HG03159 (cell line): ENCODE measurements around the gene ITLN1.
A peak's percentile ranks its signal among the peaks of the same experiment; 100 is the strongest.
"Not testable (repeated sequence)": the region's sequence is repeated elsewhere in the genome, so short reads cannot be mapped to it uniquely, and the experiment has no call there.

Experiments used
- ATAC-seq: cut with Tn5 transposase; IDR thresholded peaks from one replicate; pipeline ENCODE4 v1.9.1; 2021; ENCODE audit warnings: mild to moderate bottlenecking, moderate library complexity; ENCODE audit not compliant: unreplicated experiment

ITLN1 gene

DNA sequence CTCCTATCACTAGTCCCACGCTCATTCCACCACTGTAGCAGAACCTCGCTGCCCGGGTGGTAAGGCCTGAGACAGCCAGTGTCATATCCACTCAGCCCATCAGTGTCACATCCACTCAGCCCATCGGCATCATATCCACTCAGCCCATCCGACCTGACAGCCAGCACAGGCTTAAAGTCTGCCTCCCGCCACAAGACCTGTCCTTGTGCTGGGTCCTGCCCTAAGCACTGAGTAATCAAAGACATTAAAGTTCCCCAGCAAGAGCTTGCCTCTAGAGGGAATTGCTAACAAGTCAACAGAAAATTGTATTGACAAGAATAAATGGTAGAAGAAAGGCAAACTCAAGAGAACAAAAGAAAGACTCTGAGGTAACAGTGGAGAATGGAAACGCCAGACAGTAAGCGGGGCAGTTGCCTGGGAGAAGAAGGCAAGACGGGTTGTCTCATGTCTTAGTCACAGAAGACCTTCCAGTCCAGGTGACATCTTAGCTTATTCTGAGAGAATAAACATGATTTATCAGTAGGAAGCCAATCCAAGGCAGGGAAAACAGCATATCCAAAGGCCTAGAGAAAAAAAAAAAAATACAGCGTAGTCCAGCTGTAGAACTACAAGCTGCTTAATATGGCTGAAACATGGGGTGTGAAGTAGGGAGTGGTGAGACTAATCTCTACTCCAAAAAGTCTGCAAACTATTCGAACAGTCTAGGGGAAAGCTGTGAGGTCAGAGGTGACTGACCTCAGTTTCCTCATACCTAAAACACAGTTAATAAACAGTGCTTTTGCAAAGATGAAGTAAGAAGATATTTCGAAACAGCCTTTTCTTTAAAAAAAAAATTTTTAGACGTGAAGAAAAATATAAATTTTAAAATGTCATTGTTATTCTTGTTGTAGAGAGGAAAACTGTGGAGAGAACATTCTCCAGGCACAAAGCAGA lies 1.1 kb downstream of the ITLN1 start:
- ATAC-seq, result no peak

DNA sequence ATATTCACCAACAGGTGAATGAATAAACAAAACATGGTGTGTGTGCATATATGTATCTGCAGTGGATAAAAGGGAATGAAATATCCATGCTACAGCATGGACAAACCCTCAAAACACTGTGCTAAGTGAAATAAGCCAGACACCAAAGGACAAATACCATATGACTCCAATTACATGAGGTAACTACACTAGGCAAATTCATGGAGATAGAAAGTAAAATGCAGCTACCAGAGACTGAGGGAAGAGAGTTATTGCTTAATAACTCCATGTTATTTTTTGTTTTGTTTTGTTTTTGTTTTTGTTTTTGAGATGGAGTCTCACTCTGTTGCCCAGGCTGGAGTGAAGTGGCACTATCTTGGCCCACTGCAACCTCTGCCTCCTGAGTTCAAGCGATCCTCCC lies 2.4 kb downstream of the ITLN1 start:
- no peak for ATAC-seq

DNA sequence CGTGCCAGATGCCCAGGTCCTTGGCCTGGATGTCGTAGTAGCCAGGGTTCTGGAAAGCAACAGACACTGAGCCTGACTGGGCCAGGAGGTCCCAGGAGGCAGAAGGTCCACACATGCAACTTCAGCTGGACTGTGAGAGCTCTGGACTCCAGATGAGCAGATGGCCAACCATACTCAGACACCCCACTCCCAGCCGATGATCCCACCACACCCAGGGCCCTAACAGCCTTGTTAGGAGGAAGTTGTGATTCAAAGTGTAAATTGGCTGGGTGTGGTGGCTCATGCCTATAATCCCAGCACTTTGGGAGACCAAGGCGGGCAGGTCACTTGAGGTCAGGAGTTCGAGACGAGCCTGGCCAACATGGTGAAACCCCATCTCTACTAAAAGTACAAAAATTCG lies 3.7 kb downstream of the ITLN1 start:
- ATAC-seq, result not testable (repeated sequence)

DNA sequence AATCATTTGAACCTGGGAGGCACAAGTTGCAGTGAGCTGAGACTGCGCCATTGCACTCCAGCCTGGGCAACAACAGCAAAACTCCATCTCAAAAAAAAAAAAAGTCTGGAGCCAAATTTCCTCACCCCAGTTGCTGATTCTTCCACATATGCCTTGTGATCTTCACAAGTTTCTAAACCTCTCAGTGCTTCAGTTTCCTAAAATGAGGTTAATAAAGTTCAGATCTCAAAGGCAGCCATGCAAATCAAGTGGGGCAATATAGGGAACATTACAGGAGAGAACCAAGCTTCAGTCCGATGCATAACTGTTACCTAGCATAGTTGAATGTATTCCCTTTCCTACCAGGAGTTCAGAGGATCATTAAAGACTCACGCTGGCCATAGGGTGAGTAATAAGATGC lies 4.8 kb downstream of the ITLN1 start:
- ATAC-seq, result no peak

DNA sequence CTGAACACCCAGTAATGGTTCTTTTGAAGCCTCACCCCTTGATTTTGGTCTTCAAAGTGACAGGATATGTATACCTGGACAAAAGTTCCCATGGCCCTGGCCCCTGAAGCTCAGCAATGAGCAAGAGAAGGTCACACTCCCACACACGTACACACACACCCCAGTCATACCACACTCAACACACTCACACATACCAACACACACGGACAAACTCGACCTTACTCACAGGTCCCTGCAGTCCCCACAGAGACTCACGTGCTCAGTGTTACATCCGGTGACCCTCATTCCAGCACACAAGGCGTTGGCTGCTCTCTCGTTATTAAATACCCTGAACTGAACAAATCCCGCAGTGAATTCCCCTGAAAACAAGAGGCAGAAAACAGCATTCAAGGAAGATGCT lies 5.9 kb downstream of the ITLN1 start:
- ATAC-seq, result no peak

DNA sequence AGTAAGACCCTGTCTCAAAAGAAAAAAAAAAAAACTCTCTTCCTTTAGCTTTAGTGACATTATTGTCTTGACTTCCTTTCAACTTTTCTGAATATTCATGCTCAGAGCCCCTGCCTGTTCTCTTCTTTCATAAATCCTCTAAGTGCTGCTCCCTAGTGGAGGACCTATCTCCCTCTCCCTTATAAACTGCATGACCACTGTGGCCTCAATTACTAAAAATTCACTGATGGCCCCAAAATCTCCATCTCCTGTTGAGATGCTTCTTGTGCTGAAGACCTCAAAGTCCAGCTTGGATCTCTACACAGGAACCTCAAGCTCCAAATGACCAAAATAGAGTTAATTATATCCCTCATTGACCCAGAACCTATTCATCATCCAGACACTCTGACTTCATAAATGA lies 7.8 kb downstream of the ITLN1 start:
- no peak for ATAC-seq

DNA sequence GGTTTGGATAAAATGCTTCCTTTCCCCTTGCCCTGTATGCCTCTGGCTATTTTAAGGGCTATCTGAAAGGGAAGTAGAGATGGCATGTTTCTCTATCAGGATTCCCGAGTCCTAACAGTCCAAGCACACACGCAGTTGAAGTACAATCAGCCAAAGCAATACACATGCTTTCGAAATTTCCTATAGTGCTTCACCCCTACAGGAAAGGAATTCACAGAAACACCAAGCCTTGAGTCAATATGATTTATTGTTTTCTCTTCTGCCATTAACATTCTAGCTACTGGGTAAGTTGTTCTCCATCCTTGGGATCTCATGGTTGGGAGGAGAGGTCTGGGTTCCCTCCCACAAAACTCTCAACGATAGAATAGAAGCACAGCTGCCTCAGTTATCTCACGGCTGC lies 8.7 kb downstream of the ITLN1 start:
- ATAC-seq, result no peak

DNA sequence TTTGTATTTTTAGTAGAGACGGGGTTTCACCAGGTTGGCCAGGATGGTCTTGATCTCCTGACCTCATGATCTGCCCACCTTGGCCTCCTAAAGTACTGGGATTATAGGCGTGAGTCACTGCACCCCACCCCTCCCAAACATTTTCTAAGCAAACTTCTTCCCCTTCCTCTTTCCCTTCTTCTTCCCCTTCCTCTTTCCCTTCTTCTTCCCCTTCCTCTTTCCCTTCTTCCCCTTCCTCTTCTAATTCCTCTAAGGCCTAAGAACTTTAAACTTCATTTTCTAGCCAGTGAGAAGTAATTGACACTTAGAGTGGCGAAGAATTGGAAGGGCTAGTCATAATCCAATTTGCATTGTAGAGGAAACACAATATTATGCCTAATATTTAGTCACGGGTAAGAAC lies 9.4 kb downstream of the ITLN1 start:
- not testable (repeated sequence) for ATAC-seq

DNA sequence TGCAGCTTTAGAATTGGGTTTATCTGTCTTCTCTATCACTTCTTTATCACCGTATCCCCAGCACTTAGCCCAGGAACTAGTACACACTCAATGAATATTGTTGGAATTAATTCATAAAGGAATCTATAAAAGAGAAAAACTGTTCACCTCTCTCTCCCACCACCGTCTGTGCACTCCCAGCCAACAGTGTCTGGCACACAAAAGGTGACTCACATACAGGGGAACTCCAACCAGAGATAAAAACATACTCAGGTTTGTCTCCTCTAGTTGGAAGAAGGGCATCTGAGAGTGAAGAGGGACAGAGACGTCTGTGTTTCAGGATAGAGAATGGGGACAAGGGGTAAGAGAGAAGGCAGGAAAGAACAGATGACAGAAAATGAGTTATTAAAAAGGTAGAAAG lies 10.0 kb downstream of the ITLN1 start:
- no peak for ATAC-seq

DNA sequence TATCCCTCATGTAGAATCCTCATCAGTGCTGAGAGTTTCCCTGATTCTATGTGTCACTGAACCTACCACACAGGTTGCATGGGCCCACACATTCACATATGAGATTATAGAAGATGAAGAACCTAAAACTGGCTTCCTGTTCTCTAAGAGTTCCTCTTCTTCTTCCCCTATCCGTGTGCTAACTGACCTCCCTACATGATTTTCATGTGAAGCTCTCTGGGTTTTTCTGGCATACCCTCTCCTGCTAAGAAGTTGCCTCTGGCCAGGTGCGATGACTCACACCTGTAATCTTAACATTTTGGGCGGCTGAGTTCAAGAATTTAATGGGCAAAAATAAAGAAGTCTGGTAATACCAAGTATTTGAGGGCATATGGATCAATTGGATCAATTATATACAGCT lies 16.8 kb downstream of the ITLN1 start:
- ATAC-seq, result no peak

DNA sequence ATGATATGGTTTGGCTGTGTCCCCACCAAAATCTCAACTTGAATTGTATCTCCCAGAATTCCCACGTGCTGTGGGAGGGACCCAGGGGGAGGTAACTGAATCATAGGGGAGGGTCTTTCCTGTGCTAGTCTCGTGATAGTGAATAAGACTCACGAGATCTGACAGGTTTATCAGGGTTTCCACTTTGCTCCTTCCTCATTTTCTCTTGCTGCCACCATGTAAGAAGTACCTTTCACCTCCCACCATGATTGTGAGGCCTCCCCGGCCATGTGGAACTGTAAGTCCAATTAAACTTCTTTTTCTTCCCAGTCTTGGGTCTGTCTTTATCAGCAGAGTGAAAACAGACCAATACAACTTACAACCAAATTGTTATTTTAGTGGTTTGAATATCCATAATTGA lies 17.3 kb downstream of the ITLN1 start:
- ATAC-seq, result not testable (repeated sequence)

DNA sequence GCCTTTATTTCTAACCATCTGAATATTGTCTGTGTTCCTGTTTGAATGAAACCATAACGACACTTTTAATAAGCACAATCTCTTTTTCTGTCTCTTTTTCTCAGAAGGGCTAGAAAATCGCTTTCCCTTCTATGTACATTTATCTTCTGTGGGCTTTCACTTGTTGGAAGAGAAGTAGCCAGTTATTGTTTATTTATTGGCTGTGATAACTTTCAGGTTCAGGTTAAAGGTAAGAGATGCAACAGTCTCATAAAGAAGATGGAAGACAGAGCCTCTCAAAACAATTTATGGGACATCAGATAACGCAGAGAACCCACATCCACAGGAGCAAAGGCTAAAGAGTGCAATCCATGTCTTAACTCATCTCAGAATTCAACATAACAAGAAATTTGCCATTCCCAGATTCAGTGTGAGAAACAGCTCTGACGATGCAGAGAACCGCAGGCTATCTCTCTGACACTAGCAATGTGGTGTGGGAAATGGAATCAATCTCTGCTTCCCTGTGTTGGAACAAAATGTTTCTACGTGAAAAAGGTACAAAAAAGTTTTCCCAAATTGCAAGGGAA lies 18.2 kb downstream of the ITLN1 start:
- ATAC-seq, result no peak

DNA sequence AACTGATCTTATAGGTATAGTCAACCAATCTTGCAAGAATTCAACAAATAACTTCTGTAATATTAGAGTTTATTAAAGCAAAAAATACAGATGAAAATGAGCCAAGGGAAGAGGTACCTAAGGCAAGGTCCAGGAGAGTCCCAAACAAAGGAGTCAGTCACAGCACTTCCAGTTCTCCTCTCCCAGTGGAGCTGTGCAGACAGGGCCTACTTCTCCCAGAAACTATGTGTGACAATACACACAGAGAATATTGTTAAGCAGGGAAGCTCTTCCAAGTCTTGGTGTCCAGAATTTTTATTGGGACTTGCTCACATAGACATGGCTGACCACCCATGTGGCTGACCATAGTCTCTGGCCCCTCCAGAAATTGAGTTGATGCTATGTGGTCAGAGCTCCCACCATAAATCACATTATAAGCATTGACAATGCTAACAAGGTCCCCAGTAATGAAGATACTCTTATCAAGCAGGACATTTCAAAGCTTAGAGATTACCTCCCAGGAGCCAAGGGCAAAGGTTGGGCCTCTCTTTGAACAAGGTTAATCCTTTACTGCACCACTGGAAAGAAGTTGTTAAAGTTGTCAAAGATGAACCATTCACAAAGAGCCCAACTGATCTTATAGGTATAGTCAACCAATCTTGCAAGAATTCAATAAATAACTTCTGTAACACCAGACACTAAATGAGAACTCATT lies 18.8 kb downstream of the ITLN1 start:
- no peak for ATAC-seq

DNA sequence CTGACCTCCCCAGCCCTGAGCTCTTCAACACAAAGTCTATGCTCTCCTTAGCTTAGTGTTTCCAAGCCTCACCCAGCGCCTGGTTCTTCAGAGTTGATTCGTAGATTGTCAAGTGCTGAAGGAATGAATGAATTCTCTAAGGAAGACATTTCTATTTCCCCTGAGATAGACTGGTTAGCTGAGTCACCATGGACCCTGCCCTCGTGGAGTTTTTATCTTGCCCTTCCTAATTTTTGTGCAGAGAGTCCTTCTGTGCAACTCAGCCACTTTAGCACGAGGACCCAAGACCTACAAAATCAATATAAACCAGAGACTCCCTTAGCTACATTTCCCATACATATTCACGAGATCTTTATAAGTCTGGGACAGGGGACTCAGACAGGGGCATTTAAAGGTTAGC lies 19.6 kb downstream of the ITLN1 start:
- ATAC-seq, result no peak

DNA sequence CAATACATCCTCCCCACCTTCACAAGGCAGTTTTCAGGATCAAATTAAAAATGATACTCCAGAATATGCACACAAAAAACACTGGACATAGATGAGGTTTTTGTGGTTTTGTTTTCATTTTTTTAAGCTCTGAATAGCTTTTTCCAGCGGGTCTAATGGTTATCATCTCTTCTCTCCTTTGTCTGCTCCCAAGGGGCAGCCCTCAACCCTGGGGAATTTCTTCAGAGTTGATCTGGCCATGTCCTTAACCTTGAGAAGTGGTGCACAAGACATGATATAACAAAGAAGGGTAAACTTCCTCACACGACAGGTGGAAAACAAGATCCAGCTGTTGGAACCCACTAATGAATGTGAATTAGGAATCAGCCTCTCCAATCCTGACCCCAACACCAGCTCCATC lies 20.8 kb downstream of the ITLN1 start:
- ATAC-seq, result no peak

DNA sequence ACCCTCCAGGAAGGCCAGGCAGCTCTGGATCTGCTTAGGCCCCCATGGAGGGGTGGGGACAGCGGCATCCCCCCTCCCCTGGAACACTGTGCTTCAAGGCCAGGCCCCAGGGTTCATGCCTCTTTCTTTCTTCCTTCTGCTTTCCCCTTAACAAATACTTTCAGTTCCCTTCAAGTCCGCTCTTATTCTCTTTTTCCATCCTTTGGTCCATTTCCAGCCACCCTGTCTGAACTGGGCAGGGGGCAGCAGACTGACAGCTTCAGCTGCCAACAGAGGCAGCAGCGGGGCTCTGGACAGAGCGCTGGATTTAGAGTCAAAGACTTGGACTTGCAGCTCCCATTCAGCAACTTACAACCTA lies 21.2 kb downstream of the ITLN1 start:
- ATAC-seq, result no peak

DNA sequence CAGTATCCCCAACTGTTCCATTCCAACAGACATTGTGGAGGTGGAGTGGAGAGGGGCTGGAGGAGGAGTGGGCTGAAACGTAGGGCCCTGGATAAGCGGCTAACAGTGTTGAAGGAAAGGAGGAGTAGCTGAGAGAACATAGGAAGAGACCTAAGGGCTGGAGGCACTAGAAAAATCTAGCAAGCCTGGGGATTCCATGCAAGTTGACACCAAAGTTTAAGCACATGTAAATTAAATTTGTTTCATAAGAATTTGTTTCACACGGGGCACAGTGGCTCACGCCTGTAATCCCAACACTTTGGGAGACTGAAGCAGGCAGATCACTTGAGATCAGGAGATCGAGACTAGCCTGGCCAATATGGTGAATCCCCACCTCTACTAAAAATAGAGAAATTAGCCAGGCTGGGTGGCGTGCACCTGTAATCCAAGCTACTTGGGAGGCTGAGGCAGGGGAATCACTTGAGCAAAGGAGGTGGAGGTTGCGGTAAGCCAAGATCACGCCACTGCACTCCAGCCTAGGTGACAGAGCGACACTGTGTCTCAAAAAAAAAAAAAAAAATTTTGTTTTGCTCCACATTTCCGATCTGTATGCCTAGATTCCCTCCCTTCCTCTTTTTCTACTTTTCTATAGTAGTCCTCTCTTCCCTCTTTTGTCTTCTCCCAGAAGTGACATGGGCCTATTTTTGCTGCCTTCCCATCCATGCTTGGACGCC lies 21.8 kb downstream of the ITLN1 start:
- no peak for ATAC-seq

DNA sequence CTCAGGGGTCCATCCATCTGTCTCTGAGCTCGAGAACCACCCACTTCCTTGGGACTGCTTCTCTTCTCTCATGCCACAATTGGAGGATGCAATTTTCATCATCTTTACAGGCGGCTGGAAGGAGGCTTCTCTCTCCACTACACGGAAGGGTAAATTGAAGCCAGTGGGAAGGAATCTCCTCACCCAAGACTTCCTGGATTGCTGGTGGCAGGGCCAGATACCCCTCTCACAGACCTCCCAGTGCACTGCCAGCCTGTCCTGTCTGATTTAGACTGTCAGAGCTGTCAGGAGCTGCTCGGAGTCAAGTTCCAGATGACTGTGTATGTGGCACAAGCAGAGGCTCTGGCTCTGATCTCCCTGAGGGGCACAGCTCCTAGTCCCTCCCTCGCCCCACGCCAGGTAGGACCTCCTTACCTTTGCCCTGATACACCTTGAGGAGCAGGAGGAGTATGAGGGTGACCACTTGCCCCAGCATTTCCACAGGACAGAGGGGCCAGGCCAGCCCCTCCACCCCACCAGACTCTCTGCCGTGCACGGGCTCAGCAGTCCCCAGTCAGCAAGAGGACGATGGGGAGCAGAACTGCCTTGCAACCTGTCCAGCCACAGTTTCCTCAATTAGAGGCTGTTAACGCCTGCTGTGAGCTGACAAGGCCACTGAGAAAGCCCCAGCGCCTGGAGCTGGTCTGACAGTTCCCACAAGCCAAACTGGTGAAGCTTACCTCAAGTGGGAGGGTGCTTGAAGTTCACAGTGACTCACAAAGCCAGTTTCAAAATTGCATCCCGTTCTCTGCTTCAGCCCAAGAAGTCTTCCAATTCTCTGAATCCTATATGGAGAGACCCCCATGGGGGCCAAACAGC lies 22.5 kb downstream of the ITLN1 start, which contains the start of gene CD244:
TSS of gene CD244 (minus strand) at position 685 of the 858 bp plus-strand sequence. CDS start at position 475, 210 bp downstream.
- peak; percentile 61 for ATAC-seq

DNA sequence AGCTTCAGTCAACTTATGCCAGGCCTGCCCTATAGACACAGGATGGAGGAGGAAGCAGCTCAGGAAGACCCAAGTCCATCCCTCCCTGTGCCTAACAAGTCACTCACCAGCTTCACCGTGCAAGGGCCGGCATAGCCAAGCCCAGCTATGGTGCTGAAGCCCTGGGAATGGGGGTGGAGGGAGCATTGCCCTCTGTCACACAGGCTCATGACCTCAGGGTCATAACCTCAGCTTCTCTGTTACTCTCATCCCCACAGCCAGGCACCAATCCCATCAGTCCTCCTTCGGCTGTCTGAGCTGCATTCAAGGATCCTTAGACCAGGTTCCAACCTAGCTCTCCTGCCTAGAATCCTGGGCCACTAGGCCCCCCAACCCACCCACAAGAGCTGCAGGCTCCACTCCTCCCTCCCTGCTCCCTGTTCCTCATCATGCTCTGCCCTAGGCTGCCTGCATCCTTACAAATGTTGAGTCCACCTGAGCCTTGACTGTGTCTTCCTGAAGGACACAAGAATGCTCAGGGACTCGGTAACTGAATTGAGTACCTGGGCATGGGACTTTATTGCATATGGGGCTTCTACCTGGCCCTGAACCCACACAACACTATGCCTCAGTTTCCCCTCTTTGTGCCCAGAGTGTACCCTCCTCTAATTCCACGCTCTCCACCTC lies 24.0 kb downstream of the ITLN1 start:
- ATAC-seq, result no peak

DNA sequence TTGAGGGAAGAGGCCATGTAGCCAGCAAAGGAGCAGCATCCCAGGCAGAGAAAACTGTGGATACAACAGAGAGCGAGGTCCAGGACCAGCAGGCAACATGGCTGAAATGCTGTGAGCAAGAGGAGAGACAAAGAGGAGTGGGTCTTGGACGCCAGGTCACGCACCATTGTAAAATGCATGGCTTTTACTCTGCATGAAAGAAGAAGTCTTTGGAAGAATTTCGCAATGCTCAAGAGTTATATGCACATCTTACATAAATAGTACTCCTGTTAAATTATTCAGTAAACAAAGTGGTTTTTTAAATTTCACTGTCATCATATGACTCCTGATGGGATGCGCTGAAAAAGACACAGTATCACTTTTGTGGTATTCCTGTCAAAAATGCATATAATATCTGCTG lies 25.8 kb downstream of the ITLN1 start:
- no peak for ATAC-seq
